WERI-Rb-1 (cell line): ENCODE results near the gene FAM124A.
A peak's percentile ranks its signal among the peaks of the same experiment; 100 is the strongest.

Source experiments
- DNase-seq: peaks from one replicate; pipeline ENCODE4 v3.0.0-alpha.2; 2020
- H3K27ac ChIP-seq: fragments of 250-450 bp; sonication (Bioruptor Pico); 2 replicates; pipeline ENCODE4 v1.5.1; 2020; ENCODE audit warnings: mild to moderate bottlenecking, moderate library complexity
- H3K27me3 ChIP-seq: fragments of 250-450 bp; sonication (Bioruptor Pico); 2 replicates; pipeline ENCODE4 v1.5.1; 2021; ENCODE audit warnings: mild to moderate bottlenecking, low read depth, moderate library complexity; ENCODE audit not compliant: insufficient read depth, severe bottlenecking
- H3K36me3 ChIP-seq: fragments of 250-450 bp; sonication (Bioruptor Pico); 2 replicates; pipeline ENCODE4 v1.5.1; 2020; ENCODE audit warnings: mild to moderate bottlenecking, moderate library complexity
- H3K4me3 ChIP-seq: 2 replicates; pipeline ENCODE4 v1.5.1; 2011; ENCODE audit warnings: low read depth, mild to moderate bottlenecking, control low read depth, low read length
- H3K9me3 ChIP-seq: fragments of 250-450 bp; sonication (Bioruptor Pico); 2 replicates; pipeline ENCODE4 v1.5.1; 2021; ENCODE audit warnings: mild to moderate bottlenecking, moderate library complexity; ENCODE audit not compliant: severe bottlenecking
- TF ChIP-seq, protein P1 (sequence below): IDR thresholded peaks from 2 replicates; pipeline ENCODE4 v1.5.1; 2011; ENCODE audit warnings: low read depth, mild to moderate bottlenecking, control low read depth, inconsistent platforms, low read length

FAM124A gene

DNA sequence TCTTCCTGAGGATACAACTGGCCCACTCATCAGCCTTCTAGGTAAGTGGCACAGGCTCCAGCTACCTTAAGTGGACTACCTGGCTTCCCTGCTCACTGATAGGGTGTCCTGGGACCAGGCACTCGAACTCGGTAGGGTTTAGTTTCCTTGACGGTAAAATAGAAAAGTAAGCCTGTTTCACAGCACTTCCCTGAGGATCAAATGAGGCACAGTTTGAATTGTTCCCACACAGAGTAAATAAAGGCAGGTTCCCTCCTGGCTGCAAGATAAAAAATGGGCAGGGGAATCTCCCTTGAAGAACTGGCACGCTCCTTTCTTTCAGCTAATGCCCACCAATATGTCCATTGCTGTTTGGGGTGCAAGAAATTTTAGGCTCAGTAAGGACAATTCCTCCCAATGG, 1.1 kb upstream of the FAM124A start:
- TF ChIP-seq, protein P1, sequence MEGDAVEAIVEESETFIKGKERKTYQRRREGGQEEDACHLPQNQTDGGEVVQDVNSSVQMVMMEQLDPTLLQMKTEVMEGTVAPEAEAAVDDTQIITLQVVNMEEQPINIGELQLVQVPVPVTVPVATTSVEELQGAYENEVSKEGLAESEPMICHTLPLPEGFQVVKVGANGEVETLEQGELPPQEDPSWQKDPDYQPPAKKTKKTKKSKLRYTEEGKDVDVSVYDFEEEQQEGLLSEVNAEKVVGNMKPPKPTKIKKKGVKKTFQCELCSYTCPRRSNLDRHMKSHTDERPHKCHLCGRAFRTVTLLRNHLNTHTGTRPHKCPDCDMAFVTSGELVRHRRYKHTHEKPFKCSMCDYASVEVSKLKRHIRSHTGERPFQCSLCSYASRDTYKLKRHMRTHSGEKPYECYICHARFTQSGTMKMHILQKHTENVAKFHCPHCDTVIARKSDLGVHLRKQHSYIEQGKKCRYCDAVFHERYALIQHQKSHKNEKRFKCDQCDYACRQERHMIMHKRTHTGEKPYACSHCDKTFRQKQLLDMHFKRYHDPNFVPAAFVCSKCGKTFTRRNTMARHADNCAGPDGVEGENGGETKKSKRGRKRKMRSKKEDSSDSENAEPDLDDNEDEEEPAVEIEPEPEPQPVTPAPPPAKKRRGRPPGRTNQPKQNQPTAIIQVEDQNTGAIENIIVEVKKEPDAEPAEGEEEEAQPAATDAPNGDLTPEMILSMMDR = no peak
- Histone ChIP-seq H3K27ac (no peak overlapping the region), H3K4me3 (no peak overlapping the region), H3K27me3 (no peaks in the 10 kb centered on the region), H3K9me3 (no peaks in the 10 kb centered on the region), H3K36me3 (peaks cover 7% of the 10 kb centered on the region; the same call in 1 of the 2 replicates)
- no peak for DNase-seq

DNA sequence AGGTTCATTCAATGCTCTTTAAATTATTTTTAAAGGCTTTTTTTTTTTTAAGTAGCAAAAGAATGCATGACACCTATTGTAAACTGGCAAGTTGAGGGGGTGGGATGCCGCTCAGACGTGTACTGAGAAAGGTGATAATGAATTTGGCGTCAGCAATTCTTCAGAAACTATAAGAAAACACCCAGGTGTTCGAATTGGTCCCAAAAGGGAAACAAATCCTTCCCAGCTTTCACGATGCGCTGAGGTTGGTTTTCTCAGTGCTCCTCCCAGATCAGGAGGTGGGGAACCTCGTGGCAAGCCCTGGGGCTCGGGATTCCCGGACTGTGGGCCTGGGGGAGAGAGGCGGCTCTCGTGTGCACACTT, 543 bp upstream of the FAM124A start:
- DNase-seq = peak; percentile 20
- TF ChIP-seq, protein P1 = no peak
- H3K27ac ChIP-seq = peak overlapping the region; percentile 69

DNA sequence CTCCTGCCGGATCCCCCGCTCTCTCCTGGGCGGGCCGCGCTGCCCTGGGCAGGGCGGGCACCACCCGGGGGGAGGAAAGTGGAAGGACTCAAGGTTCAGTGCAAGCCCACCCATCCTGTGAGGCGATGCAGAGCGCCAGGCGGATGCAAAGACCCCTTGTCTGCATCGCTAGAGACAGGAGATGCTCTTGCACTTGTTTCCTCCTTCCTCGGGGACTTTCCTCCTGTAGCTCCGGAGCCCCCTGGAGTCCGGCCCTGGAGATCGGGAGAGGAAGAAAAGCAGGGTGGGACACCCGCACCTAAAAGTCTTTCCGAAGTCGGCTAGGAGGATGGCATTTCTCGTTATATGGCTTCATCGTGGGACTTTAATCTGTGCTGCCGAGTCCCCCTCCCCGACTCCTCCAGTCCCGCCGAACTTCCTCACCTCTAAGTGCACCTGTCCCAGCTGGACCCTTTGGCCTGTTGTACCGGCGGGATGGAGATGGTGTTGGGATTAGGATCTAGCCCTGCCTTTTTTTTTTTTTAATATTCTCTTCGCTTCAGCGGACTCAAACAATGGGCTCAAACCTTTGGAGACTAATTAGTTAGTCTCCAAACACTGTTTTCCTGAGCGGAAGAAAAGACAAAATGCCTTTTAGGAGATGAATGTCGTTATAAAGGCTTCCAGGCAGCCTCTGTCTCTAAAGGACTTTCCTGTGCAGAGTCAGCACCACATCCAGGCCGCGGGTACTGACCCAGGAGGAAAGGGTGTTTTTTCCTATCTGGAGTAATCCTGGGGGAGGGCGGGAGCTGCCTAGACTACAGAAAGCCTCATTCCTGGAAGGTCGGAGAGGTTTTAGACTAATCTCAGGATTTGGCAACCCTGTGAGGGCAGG, 725 bp downstream of the FAM124A start:
- DNase-seq = peak; percentile 50
- H3K4me3 ChIP-seq = peak overlapping the region; percentile 68

More for the DNA sequence above, 543 bp upstream of the FAM124A start:
- H3K36me3 ChIP-seq = peaks cover 9% of the 10 kb centered on the region; the same call in 1 of the 2 replicates
- H3K27me3 ChIP-seq = no peaks in the 10 kb centered on the region
- H3K9me3 ChIP-seq = no peaks in the 10 kb centered on the region
- peak overlapping the region; percentile 45 for H3K4me3 ChIP-seq

DNA sequence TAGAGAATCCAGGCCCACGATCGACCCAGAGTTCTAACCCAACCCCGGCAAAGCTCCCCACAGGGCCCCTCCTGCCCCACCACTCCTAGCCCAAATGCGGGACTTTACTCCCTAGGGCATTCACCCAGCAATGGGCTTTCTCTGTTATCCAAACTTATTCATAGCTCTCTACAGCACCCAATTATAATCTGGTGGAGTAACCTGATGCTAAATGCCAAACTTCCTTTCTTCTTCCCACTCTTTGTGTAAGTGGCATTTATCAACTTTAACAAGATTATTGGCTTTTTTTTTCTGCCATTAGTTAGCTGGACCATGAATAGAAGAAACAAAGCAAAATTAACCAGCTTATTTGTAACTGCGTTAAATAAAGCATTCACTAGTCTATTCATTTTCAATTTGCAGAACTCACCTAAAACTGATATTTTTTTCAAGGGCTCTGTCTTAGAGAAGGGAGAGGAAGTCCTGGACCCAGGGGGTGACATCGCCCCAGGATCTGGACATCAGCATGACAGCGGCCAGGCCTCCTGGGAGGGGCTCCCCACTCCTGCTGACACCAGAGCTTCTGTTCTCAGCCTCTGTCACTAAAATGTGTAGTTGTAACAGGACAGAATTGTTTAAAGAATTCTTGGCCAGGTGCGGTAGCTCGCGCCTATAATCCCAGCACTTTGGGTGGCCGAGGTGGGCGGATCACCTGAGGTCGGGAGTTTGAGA, 1.5 kb downstream of the FAM124A start:
- peak overlapping the region; percentile 68 for H3K4me3 ChIP-seq

More for the DNA sequence above, 725 bp downstream of the FAM124A start:
- TF ChIP-seq, protein P1 = no peak
- Histone ChIP-seq H3K9me3 (no peaks in the 10 kb centered on the region), H3K36me3 (peaks cover 9% of the 10 kb centered on the region), H3K27me3 (no peaks in the 10 kb centered on the region), H3K27ac (peak overlapping the region; percentile 70)

DNA sequence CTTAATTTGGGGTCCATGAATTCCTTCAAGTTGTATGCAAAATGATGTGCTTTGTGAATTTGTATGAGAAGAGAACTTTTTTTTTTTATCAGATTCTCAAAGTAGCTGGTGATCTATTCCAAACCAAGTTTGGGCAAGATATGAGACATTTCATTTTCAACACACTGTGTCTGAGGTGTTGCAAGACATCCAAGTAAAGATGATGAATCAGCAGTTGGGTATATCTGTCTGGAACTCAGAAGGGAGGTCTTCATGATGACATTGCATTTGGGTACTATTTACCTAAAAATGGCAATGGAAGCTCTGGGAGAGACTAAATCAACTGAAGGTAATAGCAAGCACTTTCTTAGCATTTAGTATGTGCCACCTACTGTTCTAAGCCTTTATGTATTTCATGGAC, 2.8 kb downstream of the FAM124A start:
- TF ChIP-seq, protein P1 = no peak
- H3K36me3 ChIP-seq = peaks cover 9% of the 10 kb centered on the region
- H3K27ac ChIP-seq = no peak overlapping the region
- no peak overlapping the region for H3K4me3 ChIP-seq
- no peaks in the 10 kb centered on the region for H3K9me3 ChIP-seq
- no peak for DNase-seq
- no peaks in the 10 kb centered on the region for H3K27me3 ChIP-seq

More for the DNA sequence above, 1.5 kb downstream of the FAM124A start:
- TF ChIP-seq, protein P1 = no peak
- no peaks in the 10 kb centered on the region for H3K27me3 ChIP-seq
- no peak for DNase-seq
- peaks cover 9% of the 10 kb centered on the region for H3K36me3 ChIP-seq
- peak overlapping the region; percentile 70 for H3K27ac ChIP-seq
- H3K9me3 ChIP-seq = no peaks in the 10 kb centered on the region
